SK-N-SH treated with all-trans-retinoic acid at 6 μM for 48 hours (cell line): Measurements from ENCODE around the gene RCOR1.

Experiments used
- ATAC-seq: fragments of 200-7000 bp; cut with Tn5 transposase; 3 replicates; pipeline ENCODE4 v1.9.1; 2020; ENCODE audit warnings: mild to moderate bottlenecking, moderate library complexity
- ARNTL ChIP-seq: fragments of 450-650 bp; formaldehyde crosslinking; IDR thresholded peaks from 2 replicates; pipeline ENCODE4 v1.5.0; 2020; ENCODE audit warnings: low read depth, mild to moderate bottlenecking, moderate library complexity, borderline replicate concordance
- BACH2 ChIP-seq: fragments of 250-450 bp; sonication (Bioruptor Pico); IDR thresholded peaks from 2 replicates; pipeline ENCODE4 v1.9.0; 2021; ENCODE audit warnings: mild to moderate bottlenecking, borderline replicate concordance
- CREB5 ChIP-seq: fragments of 250-450 bp; sonication (Bioruptor Pico); IDR thresholded peaks from 2 replicates; pipeline ENCODE4 v1.5.1; 2020; ENCODE audit warnings: low read depth, mild to moderate bottlenecking, moderate library complexity
- CSDC2 ChIP-seq: fragments of 250-450 bp; sonication (Bioruptor Pico); IDR thresholded peaks from 2 replicates; pipeline ENCODE4 v1.5.0; 2020; ENCODE audit warnings: mild to moderate bottlenecking, moderate library complexity
- CSRNP3 ChIP-seq: fragments of 250-450 bp; sonication (Bioruptor Pico); IDR thresholded peaks from 2 replicates; pipeline ENCODE4 v1.5.1; 2021; ENCODE audit warnings: mild to moderate bottlenecking, moderate library complexity
- ESRRG ChIP-seq: fragments of 250-450 bp; sonication (Bioruptor Pico); IDR thresholded peaks from 2 replicates; pipeline ENCODE4 v1.6.1; 2021; ENCODE audit warnings: mild to moderate bottlenecking
- GLIS3 ChIP-seq: fragments of 250-450 bp; sonication (Bioruptor Pico); IDR thresholded peaks from 2 replicates; pipeline ENCODE4 v1.5.0; 2020; ENCODE audit warnings: mild to moderate bottlenecking, moderate library complexity
- ISL1 ChIP-seq: fragments of 250-450 bp; sonication (Bioruptor Pico); IDR thresholded peaks from 2 replicates; pipeline ENCODE4 v2.1.2; 2022; ENCODE audit warnings: mild to moderate bottlenecking, moderate library complexity
- OSR1 ChIP-seq: fragments of 250-450 bp; sonication (Bioruptor Pico); IDR thresholded peaks from 2 replicates; pipeline ENCODE4 v1.8.0; 2022; ENCODE audit warnings: moderate library complexity, mild to moderate bottlenecking, inconsistent platforms
- PATZ1 ChIP-seq: fragments of 250-450 bp; sonication (Bioruptor Pico); IDR thresholded peaks from 2 replicates; pipeline ENCODE4 v1.8.0; 2020; ENCODE audit warnings: mild to moderate bottlenecking, moderate library complexity, borderline replicate concordance
- POU6F1 ChIP-seq: fragments of 250-450 bp; sonication (Bioruptor Pico); IDR thresholded peaks from 2 replicates; pipeline ENCODE4 v1.8.0; 2021; ENCODE audit warnings: low read depth, mild to moderate bottlenecking, moderate library complexity, borderline replicate concordance
- PPARA ChIP-seq: fragments of 250-450 bp; sonication (Bioruptor Pico); IDR thresholded peaks from 2 replicates; pipeline ENCODE4 v1.5.0; 2020; ENCODE audit warnings: mild to moderate bottlenecking, borderline replicate concordance
- RARB ChIP-seq: fragments of 250-450 bp; sonication (Bioruptor Pico); IDR thresholded peaks from 2 replicates; pipeline ENCODE4 v1.8.0; 2021; ENCODE audit warnings: mild to moderate bottlenecking, moderate library complexity
- SNAI2 ChIP-seq: fragments of 250-450 bp; sonication (Bioruptor Pico); IDR thresholded peaks from 2 replicates; pipeline ENCODE4 v1.5.0; 2020; ENCODE audit warnings: mild to moderate bottlenecking, moderate library complexity
- TCF4 ChIP-seq: fragments of 250-450 bp; sonication (Bioruptor Pico); IDR thresholded peaks from 2 replicates; pipeline ENCODE4 v1.8.0; 2021; ENCODE audit warnings: mild to moderate bottlenecking, moderate library complexity, borderline replicate concordance
- TOX ChIP-seq: fragments of 250-450 bp; sonication (Bioruptor Pico); IDR thresholded peaks from 2 replicates; pipeline ENCODE4 v1.8.0; 2021; ENCODE audit warnings: mild to moderate bottlenecking, moderate library complexity, borderline replicate concordance
- TSHZ2 ChIP-seq: fragments of 250-450 bp; sonication (Bioruptor Pico); IDR thresholded peaks from 2 replicates; pipeline ENCODE4 v1.5.0; 2020; ENCODE audit warnings: mild to moderate bottlenecking, moderate library complexity
- ZC3H10 ChIP-seq: fragments of 250-450 bp; sonication (Bioruptor Pico); IDR thresholded peaks from 2 replicates; pipeline ENCODE4 v1.5.1; 2021; ENCODE audit warnings: mild to moderate bottlenecking, moderate library complexity
- ZFP30 ChIP-seq: fragments of 450-650 bp; formaldehyde crosslinking; IDR thresholded peaks from 2 replicates; pipeline ENCODE4 v1.5.0; 2022; ENCODE audit warnings: mild to moderate bottlenecking, moderate library complexity
- ZNF565 ChIP-seq: fragments of 450-650 bp; formaldehyde crosslinking; conservative IDR thresholded peaks from 2 replicates; pipeline ENCODE4 v1.5.0; 2020; ENCODE audit warnings: low read depth, mild to moderate bottlenecking, moderate library complexity
- ZNF70 ChIP-seq: fragments of 450-650 bp; formaldehyde crosslinking; IDR thresholded peaks from 2 replicates; pipeline ENCODE4 v1.5.0; 2020; ENCODE audit warnings: mild to moderate bottlenecking, moderate library complexity
- ZNF8 ChIP-seq: fragments of 450-650 bp; formaldehyde crosslinking; IDR thresholded peaks from 2 replicates; pipeline ENCODE4 v1.5.0; 2020; ENCODE audit warnings: mild to moderate bottlenecking, moderate library complexity

RCOR1 gene

GRCh38 chr14:102594514-102595175 lies 2.2 kb downstream of the RCOR1 start:
- TF ChIP-seq ISL1 (CRISPR knock-in tag), result no peak
- no peak for TF ChIP-seq PATZ1 (CRISPR knock-in tag)
- TF ChIP-seq ZFP30 (CRISPR knock-in tag), result no peak
- TF ChIP-seq ZC3H10 (CRISPR knock-in tag), result no peak
- TF ChIP-seq RARB (CRISPR knock-in tag), result no peak
- TF ChIP-seq PPARA (CRISPR knock-in tag), result no peak
- TF ChIP-seq OSR1 (CRISPR knock-in tag), result no peak
- no peak for TF ChIP-seq GLIS3 (CRISPR knock-in tag)
- TF ChIP-seq BACH2, result no peak
- TF ChIP-seq ZNF8 (CRISPR knock-in tag), result no peak
- TF ChIP-seq ZNF70 (CRISPR knock-in tag), result no peak
- TF ChIP-seq SNAI2 (CRISPR knock-in tag), result no peak
- no peak for TF ChIP-seq TSHZ2 (CRISPR knock-in tag)
- no peak for TF ChIP-seq TCF4
- no peak for TF ChIP-seq CREB5 (CRISPR knock-in tag)
- no peak for TF ChIP-seq ARNTL (CRISPR knock-in tag)
- no peak for TF ChIP-seq ZNF565
- TF ChIP-seq ESRRG (CRISPR knock-in tag), result no peak
- TF ChIP-seq CSRNP3 (CRISPR knock-in tag), result no peak
- TF ChIP-seq TOX, result no peak
- ATAC-seq, result peak; percentile 60

- no peak for ATAC-seq
- TF ChIP-seq TSHZ2 (CRISPR knock-in tag), result no peak
- no peak for TF ChIP-seq ZNF565
- TF ChIP-seq POU6F1, result no peak
- TF ChIP-seq CSRNP3 (CRISPR knock-in tag), result no peak
- TF ChIP-seq TCF4, result no peak
- TF ChIP-seq GLIS3 (CRISPR knock-in tag), result no peak
- TF ChIP-seq OSR1 (CRISPR knock-in tag), result no peak
- no peak for TF ChIP-seq ARNTL (CRISPR knock-in tag)
- no peak for TF ChIP-seq ESRRG (CRISPR knock-in tag)
- TF ChIP-seq CSDC2 (CRISPR knock-in tag), result no peak
- TF ChIP-seq CREB5 (CRISPR knock-in tag), result no peak
Measured at GRCh38 chr14:102601378-102601925, 9.0 kb downstream of the RCOR1 start.
